Measurements from ENCODE around the gene GUCA2B.

The GUCA2B gene

DNA sequence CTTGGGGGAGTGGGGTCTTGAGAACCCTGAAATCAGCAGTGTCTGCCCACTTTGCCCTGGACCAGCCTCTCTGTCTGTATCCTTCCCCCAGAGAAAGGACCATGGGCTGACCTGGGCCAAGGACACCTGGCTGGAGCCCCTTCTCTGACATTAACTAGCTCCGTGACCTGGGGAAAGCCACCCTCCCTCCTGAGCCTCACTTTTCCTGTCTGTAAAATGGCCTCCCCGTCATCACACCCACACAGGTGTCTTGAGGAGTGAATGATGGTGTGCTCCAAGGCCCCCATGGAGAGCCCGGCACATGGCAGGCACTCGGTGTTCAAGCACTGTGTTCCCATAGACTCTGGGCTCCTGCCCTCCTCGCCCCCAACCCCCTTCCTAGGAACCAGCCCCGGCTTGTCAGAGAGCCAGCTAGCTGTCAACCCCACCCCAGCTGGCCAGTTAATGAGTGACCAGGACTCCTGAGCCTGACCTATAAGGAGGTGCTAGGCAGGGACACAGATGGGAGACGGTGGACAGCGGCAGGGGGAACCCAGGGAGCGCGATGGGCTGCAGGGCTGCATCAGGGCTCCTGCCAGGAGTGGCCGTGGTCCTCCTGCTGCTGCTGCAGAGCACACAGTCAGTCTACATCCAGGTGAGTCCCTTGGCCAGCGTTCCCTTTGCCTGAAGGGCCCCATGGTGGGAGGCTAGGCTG, at the start of gene GUCA2B:
Gene GUCA2B (plus strand): TSS at position 504 of the 694 bp plus-strand sequence. CDS start 41 bp downstream, at position 545.
- no peak for DNase-seq

DNA sequence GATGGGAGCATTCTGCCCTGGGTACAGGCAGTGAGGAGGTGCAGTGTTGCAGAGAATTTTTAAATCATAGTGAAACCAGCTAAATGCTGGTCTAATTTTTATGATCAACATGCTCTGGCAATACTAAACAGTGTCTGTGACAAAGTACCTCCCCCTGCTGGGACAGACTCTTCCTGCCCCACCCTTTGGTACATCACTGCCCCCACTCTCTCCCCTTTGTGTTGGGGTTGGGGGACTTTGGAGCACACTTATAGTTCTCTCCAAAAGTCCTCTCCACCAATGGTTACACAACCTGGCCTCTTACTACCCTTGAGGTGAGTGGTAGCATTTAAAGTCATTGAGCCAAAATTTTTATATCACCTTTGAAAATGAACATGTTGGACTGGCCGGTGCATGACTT, 48.2 kb upstream of the GUCA2B start:
- no peak for DNase-seq

- DNase-seq: no peak
These were observed 44.9 kb upstream of the GUCA2B start for GRCh38 chr1:42108309-42108708.

GRCh38 chr1:42109600-42109999, 43.6 kb upstream of the GUCA2B start:
- no peak for DNase-seq

DNA sequence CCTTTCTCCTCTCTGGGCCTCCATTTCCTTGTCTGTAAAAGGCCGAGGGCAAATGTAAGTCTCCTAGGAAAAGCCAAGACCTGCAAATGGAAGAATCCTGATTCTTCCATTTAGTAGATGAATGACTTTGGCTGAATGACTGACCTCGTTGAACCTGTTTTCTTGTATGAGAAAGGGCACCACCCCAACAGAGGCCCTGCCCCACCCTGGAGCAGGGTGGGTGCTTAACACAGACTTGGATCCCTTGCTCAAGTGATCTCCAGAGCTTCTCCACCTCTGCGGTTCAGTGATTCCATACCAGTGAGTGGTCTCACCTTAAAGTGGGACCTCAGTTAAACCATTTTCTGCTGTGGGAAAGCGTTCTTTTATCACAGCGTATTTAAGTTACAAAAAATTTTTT, 39.0 kb upstream of the GUCA2B start:
- no peak for DNase-seq

DNA sequence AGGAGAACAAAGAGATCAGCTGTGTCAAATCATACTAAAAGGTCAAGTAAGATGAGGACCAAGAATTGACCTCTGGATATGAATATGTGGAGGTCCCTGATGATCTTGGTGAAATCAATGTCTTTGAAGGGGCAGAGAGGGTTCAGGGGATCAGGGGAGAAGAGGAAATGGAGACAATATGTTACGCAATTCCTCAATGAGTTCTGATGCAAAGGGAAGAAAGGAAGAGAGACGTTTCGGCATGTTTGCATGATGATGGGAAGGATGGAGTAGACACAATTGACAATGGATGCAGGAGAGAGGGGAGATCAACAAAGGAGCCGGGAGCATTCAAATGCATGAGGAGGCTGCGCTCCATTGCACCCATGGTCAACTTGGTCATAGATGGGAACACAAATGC, 36.0 kb upstream of the GUCA2B start:
- DNase-seq: no peak

GRCh38 chr1:42118125-42118524, 35.1 kb upstream of the GUCA2B start:
- DNase-seq: no peak

DNA sequence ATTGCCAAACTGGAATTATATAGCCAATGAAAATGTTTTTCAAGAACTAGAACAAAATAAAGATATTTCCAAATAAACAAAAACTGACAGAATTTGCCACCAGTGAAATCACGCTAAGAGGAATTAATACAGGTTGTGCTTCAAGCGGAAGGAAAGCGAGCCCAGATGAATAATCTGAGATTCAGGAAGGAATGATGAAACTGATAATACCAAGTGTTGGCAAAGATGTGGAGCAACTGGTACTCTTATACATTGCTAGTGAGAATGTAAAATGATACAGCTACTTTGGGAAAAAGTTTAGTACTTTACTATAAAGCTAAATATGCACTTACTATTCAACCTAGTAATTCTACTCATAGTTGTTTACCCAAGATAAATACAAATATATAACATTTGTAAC, 30.8 kb upstream of the GUCA2B start:
- DNase-seq: no peak

GRCh38 chr1:42125552-42125951, 27.7 kb upstream of the GUCA2B start:
- DNase-seq: no peak

DNA sequence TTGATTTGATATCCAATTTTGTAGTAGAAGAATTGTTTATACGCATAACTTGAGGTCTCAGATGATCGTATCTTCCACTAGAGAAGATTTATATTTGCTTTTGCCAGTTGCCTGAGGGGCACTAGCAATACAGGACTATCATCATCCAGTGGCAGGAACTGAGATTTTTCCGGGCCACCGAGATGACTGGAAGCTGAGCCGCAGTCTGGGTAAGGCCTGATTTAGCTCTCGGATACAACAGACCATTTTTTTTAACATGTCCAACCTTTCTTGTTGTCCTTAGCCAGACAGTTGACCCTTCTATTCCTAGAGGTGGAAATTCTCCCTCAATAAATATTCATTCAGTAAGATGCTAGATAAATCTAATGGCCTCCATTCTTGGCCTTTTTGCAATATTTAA, 25.4 kb upstream of the GUCA2B start:
- DNase-seq: no peak

- DNase-seq: no peak
These were observed 24.7 kb upstream of the GUCA2B start for GRCh38 chr1:42128499-42128898.

DNA sequence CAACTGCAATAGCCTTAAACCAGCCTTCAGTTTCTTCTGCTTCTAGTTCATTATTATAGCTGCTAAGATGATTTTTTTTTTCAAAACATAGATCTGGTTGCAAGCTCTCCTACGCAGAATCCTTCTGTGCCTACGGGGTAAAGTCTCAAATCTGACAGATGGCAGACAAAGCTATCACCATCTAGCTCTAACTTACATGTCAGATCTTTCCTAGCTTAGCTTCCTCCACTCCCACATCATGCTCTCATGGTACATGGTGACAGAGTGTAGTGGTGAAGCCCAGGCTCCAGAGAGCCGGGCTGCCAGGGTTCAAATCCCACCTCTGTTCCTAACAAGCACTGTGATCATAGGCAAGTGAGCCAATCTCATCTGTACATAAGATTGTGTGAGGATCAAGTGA, 24.2 kb upstream of the GUCA2B start:
- DNase-seq: no peak

- no peak for DNase-seq
These were observed 23.0 kb upstream of the GUCA2B start for GRCh38 chr1:42130061-42130660.

GRCh38 chr1:42133390-42133789, 19.8 kb upstream of the GUCA2B start:
- DNase-seq: no peak

- DNase-seq: no peak
These were observed 19.2 kb upstream of the GUCA2B start for GRCh38 chr1:42133809-42134526.

DNA sequence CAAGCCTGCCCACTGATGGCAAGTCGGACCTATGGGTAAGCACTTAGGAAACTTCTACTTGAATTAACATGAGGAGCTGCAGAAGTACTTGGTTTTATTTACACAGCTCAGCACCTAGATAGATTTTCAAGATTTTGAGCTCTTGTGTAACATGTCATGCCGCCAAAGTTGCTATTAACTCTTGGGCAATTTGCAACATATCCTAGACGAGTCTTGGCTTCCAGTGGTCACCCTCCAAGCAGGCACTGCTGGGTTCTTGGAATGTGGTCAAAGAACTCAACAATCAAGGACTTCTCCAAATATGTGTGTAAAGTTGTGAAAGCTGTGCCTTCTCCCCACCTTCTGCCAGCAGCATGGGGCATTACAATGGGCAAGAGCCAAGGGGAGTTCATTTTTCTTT, 17.8 kb upstream of the GUCA2B start:
- DNase-seq: no peak

- DNase-seq: no peak
These were observed 16.7 kb upstream of the GUCA2B start for GRCh38 chr1:42136466-42136865.

DNA sequence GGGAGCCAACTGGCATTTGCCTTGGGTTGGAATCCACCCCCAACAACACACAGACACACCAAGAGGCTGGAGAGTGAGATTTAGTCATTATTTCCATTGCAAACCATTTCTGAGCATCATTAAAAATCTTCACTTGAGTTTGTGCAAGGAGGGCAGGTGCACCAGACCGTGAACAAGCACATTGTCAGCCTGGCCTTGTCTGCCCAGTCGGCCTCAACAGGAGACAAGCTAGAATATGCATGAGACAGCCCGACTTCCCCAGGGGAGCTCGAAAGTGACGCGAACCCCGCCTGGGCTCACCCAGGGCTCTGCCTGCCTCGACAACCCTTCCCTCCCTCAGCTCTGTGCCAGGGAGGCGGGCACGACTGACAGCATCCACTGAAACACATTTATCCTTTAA, 15.4 kb upstream of the GUCA2B start:
- DNase-seq: no peak

DNA sequence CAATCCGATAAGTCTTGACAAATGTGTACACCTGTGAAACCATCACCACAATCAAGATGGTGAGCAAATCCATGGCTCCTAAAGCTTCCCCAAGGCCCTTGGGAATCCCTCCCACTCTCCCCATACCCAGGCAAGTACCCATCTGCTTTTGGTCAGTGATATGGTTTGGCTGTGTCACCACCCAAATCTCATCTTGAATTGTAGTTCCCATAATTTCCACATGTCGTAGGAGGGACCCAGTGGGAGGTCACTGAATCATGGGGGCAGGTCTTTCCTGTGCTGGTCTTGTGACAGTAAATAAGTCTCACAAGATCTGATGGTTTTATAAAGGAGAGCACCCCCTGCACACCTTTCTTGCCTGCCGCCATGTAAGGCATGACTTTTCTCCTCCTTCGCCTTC, 14.6 kb upstream of the GUCA2B start:
- DNase-seq: no peak

GRCh38 chr1:42139444-42139843, 13.8 kb upstream of the GUCA2B start:
- DNase-seq: no peak

GRCh38 chr1:42140191-42140590, 13.0 kb upstream of the GUCA2B start:
- DNase-seq: no peak

DNA sequence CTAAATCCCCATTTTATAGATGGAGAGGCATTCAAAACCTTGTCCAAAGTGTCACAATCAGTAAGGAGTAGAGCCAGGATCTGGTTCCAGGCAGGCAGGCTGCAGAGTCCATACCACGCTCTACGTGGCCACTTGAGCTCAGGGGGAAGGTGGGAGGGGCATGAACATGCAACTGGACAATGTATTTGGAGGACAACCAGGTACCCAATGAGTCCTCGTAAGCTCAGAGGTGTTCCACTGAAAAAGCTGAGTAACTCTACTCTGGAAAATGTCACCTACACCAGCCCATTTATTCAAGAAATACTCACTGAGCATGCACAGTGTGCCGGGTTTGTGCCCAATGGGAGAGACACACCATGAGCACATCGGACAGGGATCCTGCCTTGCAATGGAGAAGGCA, 11.2 kb upstream of the GUCA2B start:
- DNase-seq: no peak

GRCh38 chr1:42142894-42143675, 10.1 kb upstream of the GUCA2B start:
- DNase-seq: no peak

All from COR-L47 (cell line).